GM12892 (cell line): Measurements from ENCODE around the gene MFSD12.
"Not testable (repeated sequence)": the region's sequence is repeated elsewhere in the genome, so short reads cannot be mapped to it uniquely, and the experiment has no call there.

ENCODE experiments used
- DNase-seq: peaks from one replicate; pipeline ENCODE4 v3.0.0; 2011; ENCODE audit not compliant: insufficient read length
- FAIRE-seq: peaks from 2 replicates; lab custom pipeline; 2011; peaks lifted over from hg19 to GRCh38; lab: Jason Lieb, UNC
- POLR2A ChIP-seq: IDR thresholded peaks from 2 replicates; pipeline ENCODE4 v1.6.1; 2011; ENCODE audit warnings: low read depth, low read length, control low read depth
- POLR2AphosphoS5 ChIP-seq: IDR thresholded peaks from 2 replicates; pipeline ENCODE4 v1.6.1; 2011; ENCODE audit warnings: low read depth, low read length, control low read depth
- TAF1 ChIP-seq: IDR thresholded peaks from 2 replicates; pipeline ENCODE4 v1.6.1; 2011; ENCODE audit warnings: low read depth, mild to moderate bottlenecking, control low read depth, low read length, borderline replicate concordance

The MFSD12 gene

DNA sequence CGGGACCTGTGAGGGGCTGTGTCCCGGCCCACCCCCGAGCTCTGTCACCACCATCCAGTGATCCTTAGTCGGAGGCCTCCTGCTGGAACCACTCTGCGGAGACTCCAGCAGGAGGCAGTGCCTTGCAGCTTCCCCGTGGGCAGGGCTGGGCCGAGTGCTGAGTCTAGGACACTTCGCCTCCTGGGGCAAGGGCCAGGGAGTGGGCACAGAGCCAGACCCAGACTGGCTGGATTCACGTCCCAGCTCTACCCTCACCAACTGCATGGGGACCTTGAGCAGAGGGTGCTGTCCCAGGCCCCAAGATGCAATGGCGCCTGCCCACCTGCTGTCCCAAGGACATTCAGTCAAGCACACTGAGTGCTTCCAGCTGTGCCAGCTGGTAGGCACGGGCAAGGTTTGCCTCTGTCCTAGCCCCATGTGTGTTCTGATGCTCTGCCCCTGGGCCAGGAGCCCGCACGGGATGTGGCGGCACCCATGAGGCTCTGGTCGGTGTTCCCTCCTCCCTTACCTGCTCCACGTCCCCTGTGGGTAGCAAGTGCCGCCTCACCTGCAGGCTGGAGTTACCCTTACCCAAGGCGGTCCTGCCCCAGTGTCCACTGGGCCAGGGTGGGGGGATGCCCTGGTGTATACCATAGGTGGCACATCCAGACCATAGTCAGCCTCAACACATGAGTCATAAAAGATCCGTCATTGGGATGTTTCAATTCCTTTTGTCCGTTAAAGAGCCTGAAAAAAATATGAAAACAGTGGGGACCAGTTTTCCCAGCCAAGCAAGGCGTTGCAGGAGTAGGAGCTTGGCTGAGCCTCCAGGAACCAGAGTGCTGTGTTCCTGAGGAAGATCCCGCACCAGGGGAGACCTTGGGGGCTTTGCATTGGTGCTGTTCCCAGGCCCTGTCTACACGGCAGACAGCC, 43.9 kb downstream of the MFSD12 start:
- no peak for DNase-seq
- no peak for TF ChIP-seq POLR2AphosphoS5
- no peak for TF ChIP-seq TAF1
- no peak for TF ChIP-seq POLR2A
- FAIRE-seq, result no peak

DNA sequence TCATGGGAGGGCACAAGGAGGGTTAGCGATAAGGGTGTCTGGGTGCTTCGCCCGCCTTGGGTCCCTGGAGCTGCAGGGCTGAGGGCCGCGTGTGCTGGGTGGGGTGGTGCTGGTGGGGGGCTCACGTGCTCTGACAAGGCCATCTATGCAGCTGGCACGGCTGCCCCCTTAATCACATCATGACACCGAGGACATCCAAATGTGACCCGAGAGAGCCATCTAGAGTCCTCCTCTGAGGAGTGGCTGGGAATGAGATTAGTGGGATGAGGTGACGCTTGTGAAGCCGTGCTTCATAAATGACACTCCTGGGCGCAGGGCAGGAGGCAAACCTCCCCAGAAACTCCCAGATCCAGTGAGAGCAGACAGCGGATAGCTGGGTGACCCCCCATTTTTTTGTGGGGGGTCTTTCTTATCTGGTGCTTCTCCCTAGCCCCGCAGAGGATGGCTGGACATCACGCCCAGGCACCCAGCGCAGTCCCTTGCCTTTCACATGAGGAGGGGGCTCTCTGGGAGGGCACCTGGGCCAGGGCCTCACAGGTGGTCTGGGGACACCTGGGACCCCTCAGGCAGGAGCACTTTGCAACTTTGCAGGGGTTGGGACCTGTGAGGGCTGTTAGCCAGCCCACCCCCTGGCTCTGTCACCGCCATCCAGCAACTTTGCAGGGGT, 44.7 kb downstream of the MFSD12 start:
- TF ChIP-seq POLR2AphosphoS5, result no peak
- no peak for TF ChIP-seq TAF1
- TF ChIP-seq POLR2A, result no peak
- DNase-seq (no peak), FAIRE-seq (no peak)

DNA sequence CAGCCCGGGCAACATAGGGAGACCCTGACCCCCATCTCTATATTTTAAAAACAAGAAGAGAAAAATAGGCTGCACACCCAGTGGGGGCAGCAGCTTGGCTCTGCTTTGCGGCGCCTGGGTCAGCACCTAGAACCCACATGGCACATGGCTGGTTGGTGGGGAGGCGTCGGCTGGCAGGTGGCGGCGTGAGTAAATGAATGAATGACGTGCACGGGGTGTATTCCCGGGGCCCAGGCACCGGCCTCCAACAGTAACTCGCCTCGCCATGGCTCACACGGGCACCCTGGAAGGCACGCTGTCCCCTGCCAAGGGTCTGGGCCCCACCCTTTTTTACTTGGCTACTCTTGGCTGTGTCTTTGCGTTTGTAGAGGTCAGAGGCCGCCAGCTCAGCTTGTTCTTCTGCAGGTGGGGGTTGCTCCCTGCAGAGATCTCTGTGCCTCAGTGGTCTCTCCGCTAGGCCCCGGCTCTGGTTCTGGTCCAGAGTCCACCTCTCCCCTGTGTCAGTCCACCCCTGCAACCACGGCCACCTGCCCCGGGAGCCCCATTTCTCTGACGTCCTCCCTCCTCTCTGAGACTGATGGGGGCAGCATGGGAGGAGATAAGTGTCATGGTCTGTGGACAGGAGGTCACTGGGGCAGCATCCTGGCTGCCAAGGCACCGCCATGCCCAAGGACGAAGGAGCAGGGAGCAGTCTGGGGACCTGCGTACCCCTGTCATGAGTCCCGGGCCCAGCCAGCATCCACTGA, 45.7 kb downstream of the MFSD12 start:
- no peak for FAIRE-seq
- no peak for DNase-seq
- TF ChIP-seq POLR2A (no peak), TAF1 (no peak), POLR2AphosphoS5 (no peak)

DNA sequence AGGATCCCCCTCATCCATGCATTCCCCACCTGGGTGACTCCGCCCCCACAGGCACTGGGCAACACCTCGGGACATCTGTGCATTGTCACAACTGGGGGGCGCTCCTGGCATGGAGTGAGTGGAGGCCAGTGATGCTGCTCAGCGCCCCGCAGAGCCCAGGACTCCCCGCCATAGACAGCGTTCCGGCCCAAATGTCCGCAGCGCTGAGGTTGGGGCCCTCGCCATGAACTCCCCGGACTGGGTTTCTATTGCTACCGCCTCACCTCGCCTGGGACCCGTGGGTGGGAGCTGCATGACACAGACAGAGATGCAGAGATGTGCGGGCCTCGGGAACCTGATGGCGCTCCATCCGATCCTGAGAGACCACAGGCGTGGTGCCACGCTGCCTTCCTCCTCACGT, 46.7 kb downstream of the MFSD12 start:
- FAIRE-seq, result no peak
- no peak for DNase-seq
- TF ChIP-seq POLR2A, result no peak
- TF ChIP-seq POLR2AphosphoS5, result no peak
- TF ChIP-seq TAF1, result no peak

DNA sequence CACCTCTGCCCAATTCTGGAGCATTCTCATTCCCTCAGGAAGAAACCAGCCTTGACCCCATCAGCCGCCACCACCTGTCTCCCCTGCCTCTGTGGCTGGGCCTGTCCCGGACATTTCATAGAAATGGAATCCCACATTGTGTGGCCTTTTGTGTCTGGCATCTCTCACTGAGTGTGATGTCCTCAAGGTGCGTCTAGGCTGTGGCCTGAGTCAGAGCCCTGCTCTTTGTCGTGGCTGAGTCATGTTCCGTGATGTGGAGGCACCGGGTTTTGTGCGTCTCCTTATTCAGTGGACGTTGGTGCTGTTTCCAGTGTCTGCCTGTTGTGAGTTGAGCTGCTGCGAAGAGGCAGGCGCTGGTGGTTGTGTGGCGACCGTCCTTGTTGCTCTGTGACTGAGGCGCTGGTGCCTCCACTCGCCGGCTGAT, 47.8 kb downstream of the MFSD12 start:
- FAIRE-seq, result no peak
- TF ChIP-seq TAF1, result no peak
- TF ChIP-seq POLR2AphosphoS5, result no peak
- TF ChIP-seq POLR2A, result no peak
- no peak for DNase-seq

DNA sequence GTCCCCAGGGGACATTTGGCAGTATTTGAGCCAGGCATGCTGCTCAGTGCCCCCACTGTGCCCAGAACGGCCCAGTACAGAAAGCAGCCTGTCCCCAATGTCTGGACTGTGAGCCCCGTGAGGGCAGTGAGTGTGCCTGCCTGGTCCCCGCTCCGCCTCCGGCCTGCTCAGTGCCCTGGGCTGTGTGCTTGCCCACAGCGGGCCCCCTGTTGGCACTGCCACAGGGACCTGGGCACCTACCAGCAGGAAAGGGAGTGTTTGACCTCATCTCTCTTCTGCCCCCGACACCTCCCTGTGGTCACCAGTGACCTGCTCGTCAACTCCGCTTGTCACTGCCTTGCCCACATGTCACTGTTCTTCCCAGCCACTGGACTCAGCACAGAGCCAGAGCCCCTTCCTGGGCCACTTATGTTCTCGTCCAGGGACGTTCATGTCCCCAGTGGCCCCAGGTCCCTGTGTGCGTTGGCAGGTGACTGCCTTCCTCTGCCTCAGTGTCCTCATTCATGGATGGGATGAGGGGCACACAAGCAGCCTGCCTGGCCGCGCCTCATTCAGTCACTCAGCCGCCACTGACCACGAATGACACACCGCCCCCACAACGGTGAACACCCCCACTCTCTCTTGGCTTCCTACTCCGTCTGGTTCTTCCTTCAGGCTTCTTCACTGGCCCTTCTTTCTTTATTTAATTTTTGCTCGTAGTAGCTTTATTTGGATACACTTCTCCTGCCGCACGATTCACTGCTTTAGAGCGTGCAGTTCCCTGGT, 48.4 kb downstream of the MFSD12 start:
- FAIRE-seq (no peak), DNase-seq (no peak)
- no peak for TF ChIP-seq TAF1
- TF ChIP-seq POLR2AphosphoS5, result no peak
- TF ChIP-seq POLR2A, result no peak

DNA sequence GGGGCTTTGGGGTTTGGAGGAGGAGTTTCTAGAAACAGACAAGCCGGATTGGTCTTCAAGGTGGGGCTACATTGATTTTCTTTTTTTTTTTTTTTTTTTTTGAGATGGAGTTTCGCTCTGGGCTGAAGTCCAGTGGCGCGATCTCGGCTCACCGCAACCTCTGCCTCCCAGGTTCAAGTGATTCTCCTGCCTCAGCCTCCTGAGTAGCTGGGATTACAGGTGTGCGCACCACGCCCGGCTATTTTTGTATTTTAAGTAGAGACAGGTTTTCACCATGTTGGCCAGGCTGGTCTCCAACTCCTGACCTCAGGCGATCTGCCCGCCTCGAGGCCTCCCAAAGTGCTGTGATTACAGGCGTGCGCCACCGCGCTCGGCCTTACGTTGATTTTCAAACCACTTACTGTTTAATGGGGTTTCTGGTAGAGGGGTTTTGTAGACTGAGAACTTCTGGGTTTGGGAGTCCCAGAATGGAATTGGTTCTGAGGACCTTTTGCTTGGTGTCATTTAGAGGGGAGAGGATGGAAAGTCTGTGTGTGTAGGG, 49.2 kb downstream of the MFSD12 start:
- not testable (repeated sequence) for DNase-seq, FAIRE-seq

DNA sequence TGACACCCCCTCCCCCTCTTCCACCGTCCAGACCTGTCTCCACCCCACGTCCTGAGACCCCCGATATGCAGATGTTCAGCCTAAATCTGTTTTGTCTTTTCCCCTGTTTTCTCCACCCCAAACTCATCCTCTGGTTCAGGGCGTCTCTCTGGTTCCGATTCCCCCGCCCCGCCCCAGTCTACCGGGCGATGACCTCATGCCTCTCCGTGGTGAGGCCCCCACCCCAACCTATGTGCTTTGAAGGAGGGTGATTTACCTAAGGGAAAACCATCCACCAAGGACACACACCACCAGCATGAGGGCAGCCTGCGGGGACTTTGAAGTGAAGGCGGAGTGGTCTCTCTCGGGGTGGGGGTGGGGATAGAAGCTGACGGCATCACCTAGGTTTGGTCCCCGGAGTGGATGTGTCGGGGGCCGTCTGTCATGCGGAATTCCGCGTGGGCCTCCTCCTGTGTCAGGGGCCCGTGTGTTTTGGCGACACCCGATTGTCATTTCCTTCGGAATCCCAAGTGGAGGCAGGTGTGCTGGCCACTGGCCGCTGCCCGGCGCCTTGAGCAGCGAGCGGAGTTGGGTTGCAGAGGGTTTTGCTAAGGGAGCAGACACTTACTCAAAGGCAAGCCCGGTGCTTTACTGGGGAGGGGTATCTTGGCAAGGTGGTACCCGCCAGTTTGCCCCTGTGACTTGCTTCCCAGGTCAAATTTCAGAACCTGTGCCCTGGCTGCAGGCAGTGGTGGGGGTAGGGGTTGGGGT, 49.8 kb downstream of the MFSD12 start:
- no peak for DNase-seq
- no peak for FAIRE-seq
- TF ChIP-seq TAF1 (no peak), POLR2A (no peak), POLR2AphosphoS5 (no peak)

DNA sequence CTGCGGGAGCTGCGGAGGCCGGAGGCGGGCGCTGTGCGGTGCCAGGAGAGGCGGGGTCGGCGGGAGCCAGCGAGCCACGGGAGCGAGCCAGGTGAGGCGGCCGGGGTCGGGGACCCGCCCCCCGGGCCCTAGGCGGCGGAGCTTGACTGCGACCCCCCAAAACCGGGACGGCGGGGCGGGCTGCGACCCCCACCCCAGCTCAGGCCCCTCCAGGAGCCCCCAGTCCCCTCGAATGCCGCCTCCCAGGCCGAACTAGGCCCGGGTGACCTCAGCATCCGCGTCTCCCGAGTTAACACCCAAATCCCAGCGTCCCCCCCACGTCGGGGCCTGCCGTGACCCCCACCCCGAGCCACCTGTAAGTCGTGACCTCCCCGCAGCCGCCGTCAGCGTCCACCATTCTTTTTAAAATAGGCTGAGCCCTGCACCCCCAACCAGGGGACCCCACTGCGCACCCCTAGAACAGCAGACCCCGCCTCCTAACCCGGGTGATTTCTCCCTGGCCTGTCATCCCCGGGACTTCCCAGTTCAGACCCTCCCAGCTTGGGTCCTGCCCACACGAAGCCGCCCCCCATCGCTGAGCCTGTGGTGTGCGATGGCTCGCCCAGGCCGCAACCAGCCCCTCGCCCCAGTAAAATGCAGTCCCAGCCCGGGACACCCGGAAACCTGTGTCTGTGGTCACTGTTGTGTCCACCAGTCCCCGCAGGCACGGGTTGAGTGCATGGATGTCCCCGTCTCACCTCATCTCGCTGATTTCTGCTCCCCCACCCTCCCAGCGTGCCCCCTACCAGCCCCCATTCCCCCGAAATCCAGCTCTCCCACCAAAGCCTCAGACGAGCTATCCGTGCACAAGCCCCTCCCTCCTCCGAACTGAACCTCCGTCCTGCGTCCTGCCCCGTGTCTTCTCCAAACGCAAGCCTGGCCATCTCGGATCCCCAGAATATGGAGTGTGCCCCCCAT, 50.7 kb downstream of the MFSD12 start:
- FAIRE-seq, result no peak
- no peak for TF ChIP-seq POLR2A
- TF ChIP-seq TAF1, result no peak
- TF ChIP-seq POLR2AphosphoS5, result no peak
- DNase-seq, result no peak
